ENCODE results near the gene PEX14.

The PEX14 gene

DNA sequence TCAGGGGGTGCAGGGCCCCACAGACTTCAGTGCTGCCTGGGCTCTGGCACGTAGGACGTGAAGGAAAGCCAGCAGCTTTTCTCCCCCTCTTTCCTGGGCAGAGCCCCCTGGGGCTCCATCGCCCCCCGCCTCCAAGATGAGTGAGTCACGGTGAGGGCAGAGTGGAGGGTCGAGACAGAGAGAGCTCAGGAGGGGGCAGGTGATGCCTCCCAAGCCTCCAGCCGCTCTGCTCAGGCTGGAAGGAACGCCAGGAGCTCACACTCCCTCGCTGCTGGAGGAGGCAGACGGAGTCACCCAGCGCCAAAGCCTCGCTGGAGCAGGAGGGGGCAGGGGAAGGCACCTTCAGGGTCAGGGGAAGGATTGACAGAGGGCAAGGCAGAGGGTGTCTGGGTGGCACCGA lies 202.2 kb downstream of the PEX14 start:
- TF ChIP-seq, protein P1, sequence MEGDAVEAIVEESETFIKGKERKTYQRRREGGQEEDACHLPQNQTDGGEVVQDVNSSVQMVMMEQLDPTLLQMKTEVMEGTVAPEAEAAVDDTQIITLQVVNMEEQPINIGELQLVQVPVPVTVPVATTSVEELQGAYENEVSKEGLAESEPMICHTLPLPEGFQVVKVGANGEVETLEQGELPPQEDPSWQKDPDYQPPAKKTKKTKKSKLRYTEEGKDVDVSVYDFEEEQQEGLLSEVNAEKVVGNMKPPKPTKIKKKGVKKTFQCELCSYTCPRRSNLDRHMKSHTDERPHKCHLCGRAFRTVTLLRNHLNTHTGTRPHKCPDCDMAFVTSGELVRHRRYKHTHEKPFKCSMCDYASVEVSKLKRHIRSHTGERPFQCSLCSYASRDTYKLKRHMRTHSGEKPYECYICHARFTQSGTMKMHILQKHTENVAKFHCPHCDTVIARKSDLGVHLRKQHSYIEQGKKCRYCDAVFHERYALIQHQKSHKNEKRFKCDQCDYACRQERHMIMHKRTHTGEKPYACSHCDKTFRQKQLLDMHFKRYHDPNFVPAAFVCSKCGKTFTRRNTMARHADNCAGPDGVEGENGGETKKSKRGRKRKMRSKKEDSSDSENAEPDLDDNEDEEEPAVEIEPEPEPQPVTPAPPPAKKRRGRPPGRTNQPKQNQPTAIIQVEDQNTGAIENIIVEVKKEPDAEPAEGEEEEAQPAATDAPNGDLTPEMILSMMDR (IDR thresholded peaks at IDR 0.05; ENCODE audit: low read depth, low read length), result no peak
- peaks cover 13% of the 10 kb centered on the region for H3K4me1 ChIP-seq
- H3K4me3 ChIP-seq (ENCODE audit: low read depth, low read length), result no peak overlapping the region
- DNase-seq, result no peak
- H3K9me3 ChIP-seq, result no peaks in the 10 kb centered on the region
- H3K27me3 ChIP-seq, result no peaks in the 10 kb centered on the region
- H3K36me3 ChIP-seq, result no peaks in the 10 kb centered on the region

GRCh38 chr1:10677491-10678391 lies 203.0 kb downstream of the PEX14 start:
- TF ChIP-seq, protein P1 (IDR thresholded peaks at IDR 0.05; ENCODE audit: low read depth, low read length), result no peak
- Histone ChIP-seq H3K4me3 (ENCODE audit: low read depth, low read length) (no peak overlapping the region), H3K36me3 (no peaks in the 10 kb centered on the region), H3K4me1 (peaks cover 15% of the 10 kb centered on the region), H3K27me3 (no peaks in the 10 kb centered on the region), H3K9me3 (no peaks in the 10 kb centered on the region)
- no peak for DNase-seq

DNA sequence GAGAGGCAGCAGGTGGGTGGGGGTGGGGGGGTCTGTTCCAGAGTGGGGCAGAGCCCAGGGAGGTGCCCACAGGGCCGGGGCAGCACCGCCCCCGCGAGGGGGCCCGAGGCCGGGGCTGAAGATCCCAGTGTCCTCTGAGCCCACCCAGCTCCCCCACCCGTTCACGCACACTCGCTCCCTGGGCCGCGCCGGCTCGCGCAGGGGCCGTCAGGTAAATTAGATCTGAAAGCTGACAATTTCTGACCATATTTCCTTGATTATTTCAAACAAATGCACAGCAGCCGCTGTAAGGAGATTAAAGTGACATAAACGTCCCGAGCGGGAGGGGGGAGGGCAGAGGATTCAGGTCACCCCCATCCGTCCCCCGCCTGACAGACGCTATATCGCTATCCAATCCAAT lies 203.7 kb downstream of the PEX14 start:
- Histone ChIP-seq H3K36me3 (no peaks in the 10 kb centered on the region), H3K4me3 (ENCODE audit: low read depth, low read length) (no peak overlapping the region), H3K9me3 (no peaks in the 10 kb centered on the region), H3K4me1 (peaks cover 18% of the 10 kb centered on the region), H3K27me3 (no peaks in the 10 kb centered on the region)
- no peak for DNase-seq
- TF ChIP-seq, protein P1 (IDR thresholded peaks at IDR 0.05; ENCODE audit: low read depth, low read length), result no peak

DNA sequence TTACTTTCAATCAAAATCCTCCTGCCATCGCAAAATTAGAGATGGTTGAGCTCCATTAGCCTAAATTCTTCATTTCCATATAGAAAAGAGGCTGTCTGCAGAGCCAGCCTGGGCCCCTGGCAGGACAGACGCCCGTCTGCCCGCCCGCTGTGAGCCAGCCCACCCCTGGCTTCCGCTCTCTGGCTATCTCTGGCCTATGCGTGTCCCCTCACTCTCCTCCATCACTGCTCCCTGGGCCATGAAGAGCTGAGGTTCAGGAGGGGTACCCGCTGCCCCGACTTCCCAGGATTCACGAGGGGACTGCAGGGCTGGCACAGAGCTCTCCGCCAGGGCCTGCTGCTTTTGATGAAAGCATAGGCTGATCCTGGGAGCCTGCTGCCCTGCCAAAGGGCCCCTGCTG lies 204.1 kb downstream of the PEX14 start:
- Histone ChIP-seq H3K4me3 (ENCODE audit: low read depth, low read length) (no peak overlapping the region), H3K27me3 (no peaks in the 10 kb centered on the region), H3K9me3 (no peaks in the 10 kb centered on the region), H3K36me3 (no peaks in the 10 kb centered on the region), H3K4me1 (peaks cover 18% of the 10 kb centered on the region)
- TF ChIP-seq, protein P1 (IDR thresholded peaks at IDR 0.05; ENCODE audit: low read depth, low read length), result no peak
- no peak for DNase-seq

GRCh38 chr1:10679496-10680220 lies 204.9 kb downstream of the PEX14 start:
- no peaks in the 10 kb centered on the region for H3K9me3 ChIP-seq
- peak; percentile 66 for DNase-seq
- TF ChIP-seq, protein P1 (IDR thresholded peaks at IDR 0.05; ENCODE audit: low read depth, low read length), result no peak
- H3K27me3 ChIP-seq, result no peaks in the 10 kb centered on the region
- H3K36me3 ChIP-seq, result no peaks in the 10 kb centered on the region
- peaks cover 18% of the 10 kb centered on the region for H3K4me1 ChIP-seq
- no peak overlapping the region for H3K4me3 ChIP-seq (ENCODE audit: low read depth, low read length)
